WTC11 (cell line): Measurements from ENCODE around the gene SIN3B. TPM values are rescaled to one million over a fixed set of nuclear protein-coding genes. Genes with fewer than 3 reads are reported as not detected.

Experiments used
- ATAC-seq: fragments of 200-7000 bp; cut with Tn5 transposase; 2 replicates; pipeline ENCODE4 v1.10.0; 2021; ENCODE audit warnings: mild to moderate bottlenecking, moderate library complexity
- CTCF ChIA-PET: fragments of 300-600 bp; sonication (Branson Sonifier 250); formaldehyde crosslinking; loops from one replicate; lab custom pipeline; 2021; ENCODE audit warnings: antibody characterized with exemption; lab: Charles Lee
- POLR2A ChIA-PET: fragments of 350-600 bp; sonication (Branson Sonifier 250); formaldehyde crosslinking; loops from one replicate; lab custom pipeline; 2021; ENCODE audit warnings: antibody characterized with exemption; lab: Charles Lee
- DNase-seq: peaks from one replicate; pipeline ENCODE4 v3.0.0; 2021; ENCODE audit warnings: low spot score
- H3K27ac Mint-ChIP-seq: 2 replicates; pipeline ENCODE4 v1.8.0; 2021; ENCODE audit warnings: mixed read lengths
- H3K27me3 Mint-ChIP-seq: 2 replicates; pipeline ENCODE4 v1.8.0; 2021; ENCODE audit warnings: low read depth, mild to moderate bottlenecking, moderate library complexity, mixed read lengths
- H3K36me3 Mint-ChIP-seq: 2 replicates; pipeline ENCODE4 v1.8.0; 2021; ENCODE audit warnings: mixed read lengths
- H3K4me1 Mint-ChIP-seq: 2 replicates; pipeline ENCODE4 v1.8.0; 2022; ENCODE audit warnings: mixed read lengths
- H3K4me3 Mint-ChIP-seq: 2 replicates; pipeline ENCODE4 v1.8.0; 2021; ENCODE audit warnings: mild to moderate bottlenecking, moderate library complexity, mixed read lengths
- H3K9me3 Mint-ChIP-seq: 2 replicates; pipeline ENCODE4 v1.8.0; 2021; ENCODE audit warnings: mixed read lengths
- ARID4B ChIP-seq: sonication (generic); formaldehyde crosslinking; IDR thresholded peaks from 2 replicates; pipeline ENCODE4 v1.8.0; 2023; ENCODE audit warnings: missing genetic modification reagents, mild to moderate bottlenecking, borderline replicate concordance
- CREM ChIP-seq: sonication (generic); formaldehyde crosslinking; IDR thresholded peaks from 2 replicates; pipeline ENCODE4 v1.8.1; 2022; ENCODE audit warnings: mild to moderate bottlenecking, missing genetic modification reagents, moderate library complexity
- GTF2I ChIP-seq: fragments of 250-450 bp; sonication (Bioruptor Pico); conservative IDR thresholded peaks from 2 replicates; pipeline ENCODE4 v1.4.0; 2021; ENCODE audit warnings: mild to moderate bottlenecking
- NFYB ChIP-seq: sonication (generic); formaldehyde crosslinking; conservative IDR thresholded peaks from 2 replicates; pipeline ENCODE4 v1.8.0; 2022; ENCODE audit warnings: low read depth, missing genetic modification reagents
- RORB ChIP-seq: fragments of 250-450 bp; sonication (Bioruptor Pico); IDR thresholded peaks from 2 replicates; pipeline ENCODE4 v1.9.0; 2021; ENCODE audit warnings: mild to moderate bottlenecking
- SMAD3 ChIP-seq: sonication (generic); formaldehyde crosslinking; IDR thresholded peaks from 2 replicates; pipeline ENCODE4 v1.8.0; 2022; ENCODE audit warnings: missing genetic modification reagents, mild to moderate bottlenecking, borderline replicate concordance
- SOX15 ChIP-seq: fragments of 250-450 bp; sonication (Bioruptor Pico); IDR thresholded peaks from 2 replicates; pipeline ENCODE4 v1.9.0; 2021; ENCODE audit warnings: mild to moderate bottlenecking
- STAT6 ChIP-seq: sonication (generic); formaldehyde crosslinking; conservative IDR thresholded peaks from 2 replicates; pipeline ENCODE4 v1.8.1; 2023; ENCODE audit warnings: mild to moderate bottlenecking, low read depth, missing genetic modification reagents, moderate library complexity
- TP53 ChIP-seq: sonication (generic); formaldehyde crosslinking; IDR thresholded peaks from 2 replicates; pipeline ENCODE4 v1.8.1; 2023; ENCODE audit warnings: mild to moderate bottlenecking, missing genetic modification reagents
- ZMAT4 ChIP-seq: fragments of 250-450 bp; sonication (Bioruptor Pico); IDR thresholded peaks from 2 replicates; pipeline ENCODE4 v1.9.0; 2021; ENCODE audit warnings: mild to moderate bottlenecking
- ZNF219 ChIP-seq: sonication (generic); formaldehyde crosslinking; IDR thresholded peaks from 2 replicates; pipeline ENCODE4 v1.8.0; 2023; ENCODE audit warnings: missing genetic modification reagents, mild to moderate bottlenecking, borderline replicate concordance
- ZNF263 ChIP-seq: sonication (generic); formaldehyde crosslinking; IDR thresholded peaks from 2 replicates; pipeline ENCODE4 v1.8.1; 2022; ENCODE audit warnings: low read depth, mild to moderate bottlenecking, moderate library complexity, missing genetic modification reagents
- ZNF416 ChIP-seq: fragments of 250-450 bp; sonication (Bioruptor Pico); IDR thresholded peaks from 2 replicates; pipeline ENCODE4 v1.9.0; 2021; ENCODE audit warnings: mild to moderate bottlenecking, inconsistent platforms
- ZNF671 ChIP-seq: fragments of 250-450 bp; sonication (Bioruptor Pico); IDR thresholded peaks from 2 replicates; pipeline ENCODE4 v1.8.0; 2021; ENCODE audit warnings: mild to moderate bottlenecking
- total RNA-seq: library from RNA; stranded (reverse); gene quantifications from 3 replicates; pipeline ENCODE4 v1.2.3, GENCODE V29; 2021
- TF ChIP-seq, protein P1 (sequence below): sonication (generic); formaldehyde crosslinking; IDR thresholded peaks from 2 replicates; pipeline ENCODE4 v1.8.1; 2022; ENCODE audit warnings: mild to moderate bottlenecking, moderate library complexity, missing genetic modification reagents
- TF ChIP-seq, protein P2 (sequence below): sonication (generic); formaldehyde crosslinking; IDR thresholded peaks from 2 replicates; pipeline ENCODE4 v1.8.0; 2023; ENCODE audit warnings: mild to moderate bottlenecking, missing genetic modification reagents
- TF ChIP-seq, protein P3 (sequence below): sonication (generic); formaldehyde crosslinking; IDR thresholded peaks from 2 replicates; pipeline ENCODE4 v1.8.1; 2022; ENCODE audit warnings: mild to moderate bottlenecking, missing genetic modification reagents, moderate library complexity, borderline replicate concordance

Gene SIN3B
- total RNA-seq, 1 experiment from 2014 or later = 87.7 TPM

DNA sequence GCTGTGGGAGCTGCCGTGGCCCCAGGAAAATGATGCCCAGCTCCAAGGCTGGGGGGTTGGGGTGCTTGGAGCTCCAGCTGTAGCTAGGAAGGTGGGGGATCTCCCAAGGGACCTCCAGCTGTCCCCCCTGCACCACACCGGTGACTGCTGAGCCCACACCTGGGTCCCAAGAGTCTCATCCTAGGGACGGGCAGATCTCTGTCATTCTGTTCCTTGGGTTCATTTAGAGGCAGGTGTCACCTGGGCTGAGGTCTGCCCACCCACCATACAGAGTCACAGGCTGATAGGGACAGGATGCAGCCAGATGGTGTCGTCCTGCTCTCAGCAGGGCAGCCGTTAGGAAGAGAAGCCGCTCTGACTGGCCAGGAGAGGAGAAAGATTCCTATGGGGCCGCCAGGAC, 64.9 kb downstream of the SIN3B start (continued):
- no peak for TF ChIP-seq ZMAT4 (CRISPR knock-in tag)

- Mint-ChIP-seq H3K27me3 (peaks cover 31% of the 10 kb centered on the region), H3K4me3 (peak overlapping the region; percentile 64), H3K27ac (no peak overlapping the region), H3K36me3 (no peaks in the 10 kb centered on the region), H3K9me3 (no peaks in the 10 kb centered on the region), H3K4me1 (peaks cover 4% of the 10 kb centered on the region; the same call in 1 of the 2 replicates)
- no peak for TF ChIP-seq STAT6
- TF ChIP-seq GTF2I (CRISPR knock-in tag) = no peak
- TF ChIP-seq, protein P1, sequence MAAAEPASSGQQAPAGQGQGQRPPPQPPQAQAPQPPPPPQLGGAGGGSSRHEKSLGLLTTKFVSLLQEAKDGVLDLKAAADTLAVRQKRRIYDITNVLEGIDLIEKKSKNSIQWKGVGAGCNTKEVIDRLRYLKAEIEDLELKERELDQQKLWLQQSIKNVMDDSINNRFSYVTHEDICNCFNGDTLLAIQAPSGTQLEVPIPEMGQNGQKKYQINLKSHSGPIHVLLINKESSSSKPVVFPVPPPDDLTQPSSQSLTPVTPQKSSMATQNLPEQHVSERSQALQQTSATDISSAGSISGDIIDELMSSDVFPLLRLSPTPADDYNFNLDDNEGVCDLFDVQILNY (CRISPR knock-in tag) = no peak
- TF ChIP-seq SOX15 (CRISPR knock-in tag) = no peak
- no peak for TF ChIP-seq TP53 (CRISPR knock-in tag)
- TF ChIP-seq ZNF416 (CRISPR knock-in tag) = no peak
- ChIA-PET POLR2A (interaction anchor here (0.6 kb wide), 1 partner anchor 25 kb away, joined by 4 read pairs; no protein-coding TSS in a partner anchor), CTCF (no interaction called here)
- ATAC-seq (no peak), DNase-seq (peak; percentile 62)
Measured at GRCh38 chr19:16895467-16896145, 66.4 kb downstream of the SIN3B start.

- ATAC-seq (peak; percentile 43; the same call in 1 of the 2 replicates), DNase-seq (peak; percentile 62)
- ChIA-PET POLR2A (interaction anchor here (0.6 kb wide), 1 partner anchor 24 kb away, joined by 4 read pairs; no protein-coding TSS in a partner anchor), CTCF (no interaction called here)
- no peaks in the 10 kb centered on the region for H3K36me3 Mint-ChIP-seq
- no peak overlapping the region for H3K27ac Mint-ChIP-seq
- H3K9me3 Mint-ChIP-seq = no peaks in the 10 kb centered on the region
- peak overlapping the region; percentile 74 for H3K4me3 Mint-ChIP-seq
- peaks cover 4% of the 10 kb centered on the region; the same call in 1 of the 2 replicates for H3K4me1 Mint-ChIP-seq
- H3K27me3 Mint-ChIP-seq = peaks cover 31% of the 10 kb centered on the region
- TF ChIP-seq, protein P1 (CRISPR knock-in tag) = no peak
- TF ChIP-seq CREM (no peak), SMAD3 (CRISPR knock-in tag) (no peak), ZNF671 (CRISPR knock-in tag) (no peak), ZNF219 (CRISPR knock-in tag) (no peak), RORB (CRISPR knock-in tag) (no peak), NFYB (no peak), ZNF263 (CRISPR knock-in tag) (no peak), ZNF416 (CRISPR knock-in tag) (no peak), ARID4B (no peak)
- TF ChIP-seq, protein P2, sequence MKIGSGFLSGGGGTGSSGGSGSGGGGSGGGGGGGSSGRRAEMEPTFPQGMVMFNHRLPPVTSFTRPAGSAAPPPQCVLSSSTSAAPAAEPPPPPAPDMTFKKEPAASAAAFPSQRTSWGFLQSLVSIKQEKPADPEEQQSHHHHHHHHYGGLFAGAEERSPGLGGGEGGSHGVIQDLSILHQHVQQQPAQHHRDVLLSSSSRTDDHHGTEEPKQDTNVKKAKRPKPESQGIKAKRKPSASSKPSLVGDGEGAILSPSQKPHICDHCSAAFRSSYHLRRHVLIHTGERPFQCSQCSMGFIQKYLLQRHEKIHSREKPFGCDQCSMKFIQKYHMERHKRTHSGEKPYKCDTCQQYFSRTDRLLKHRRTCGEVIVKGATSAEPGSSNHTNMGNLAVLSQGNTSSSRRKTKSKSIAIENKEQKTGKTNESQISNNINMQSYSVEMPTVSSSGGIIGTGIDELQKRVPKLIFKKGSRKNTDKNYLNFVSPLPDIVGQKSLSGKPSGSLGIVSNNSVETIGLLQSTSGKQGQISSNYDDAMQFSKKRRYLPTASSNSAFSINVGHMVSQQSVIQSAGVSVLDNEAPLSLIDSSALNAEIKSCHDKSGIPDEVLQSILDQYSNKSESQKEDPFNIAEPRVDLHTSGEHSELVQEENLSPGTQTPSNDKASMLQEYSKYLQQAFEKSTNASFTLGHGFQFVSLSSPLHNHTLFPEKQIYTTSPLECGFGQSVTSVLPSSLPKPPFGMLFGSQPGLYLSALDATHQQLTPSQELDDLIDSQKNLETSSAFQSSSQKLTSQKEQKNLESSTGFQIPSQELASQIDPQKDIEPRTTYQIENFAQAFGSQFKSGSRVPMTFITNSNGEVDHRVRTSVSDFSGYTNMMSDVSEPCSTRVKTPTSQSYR = no peak
- TF ChIP-seq, protein P3, sequence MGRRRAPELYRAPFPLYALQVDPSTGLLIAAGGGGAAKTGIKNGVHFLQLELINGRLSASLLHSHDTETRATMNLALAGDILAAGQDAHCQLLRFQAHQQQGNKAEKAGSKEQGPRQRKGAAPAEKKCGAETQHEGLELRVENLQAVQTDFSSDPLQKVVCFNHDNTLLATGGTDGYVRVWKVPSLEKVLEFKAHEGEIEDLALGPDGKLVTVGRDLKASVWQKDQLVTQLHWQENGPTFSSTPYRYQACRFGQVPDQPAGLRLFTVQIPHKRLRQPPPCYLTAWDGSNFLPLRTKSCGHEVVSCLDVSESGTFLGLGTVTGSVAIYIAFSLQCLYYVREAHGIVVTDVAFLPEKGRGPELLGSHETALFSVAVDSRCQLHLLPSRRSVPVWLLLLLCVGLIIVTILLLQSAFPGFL (CRISPR knock-in tag) = no peak
Measured at GRCh38 chr19:16896146-16897028, 67.2 kb downstream of the SIN3B start.
